ENCODE results near the gene TANC1. TPM values are rescaled to one million over a fixed set of nuclear protein-coding genes. Genes with fewer than 3 reads are reported as not detected.

Gene TANC1
- total RNA-seq, 4 donors from 2014 or later = 34.5 to 125 (median 47.0) TPM

DNA sequence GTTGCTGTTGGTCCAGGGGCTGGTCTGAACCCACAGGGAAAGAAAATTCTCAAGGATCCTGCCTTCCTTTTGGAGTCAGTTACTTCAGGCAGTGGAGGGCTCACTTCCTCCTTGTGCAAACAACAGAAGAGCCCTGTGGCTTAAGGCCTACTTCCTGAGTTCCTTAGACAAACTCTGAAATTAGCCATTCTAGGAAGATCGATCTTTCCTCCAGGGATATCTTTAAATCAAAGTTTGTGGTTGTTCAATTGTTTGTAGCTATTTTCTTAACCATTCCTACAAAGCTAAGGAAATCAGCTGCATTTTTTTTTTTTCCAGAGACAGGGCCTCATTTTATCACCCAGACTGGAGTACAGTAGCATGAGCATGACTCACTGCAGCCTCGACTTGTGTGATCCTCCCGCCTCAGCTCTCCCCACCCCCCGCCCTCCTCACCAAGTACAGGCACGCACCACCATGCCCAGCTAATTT, 156.0 kb downstream of the TANC1 start:
- intact Hi-C loops (cut with DNase I; ENCODE audit: low total_unique reads) (no loop called here), in situ Hi-C loops (cut with MboI; ENCODE audit: low pct_ligation_motif_present in 1 of 4, low pct_unique_long_range_greater_than_20kb in 1 of 4, low sequenced_read_pairs in 3 of 4) (loop anchor here in 1 of 4 donors (5.0 to 10.0 kb wide), 2 partner anchors 90 to 217 kb away; no protein-coding TSS in a partner anchor)
- Histone ChIP-seq H3K27me3 (no peaks in the 10 kb centered on the region), H3K36me3 (no peaks in the 10 kb centered on the region), H3K27ac (peak overlapping the region; percentile 78 to 82 (median 79)), H3K4me1 (peaks cover 12 to 45% (median 27%) of the 10 kb centered on the region in 4 donors), H3K9me3 (no peaks in the 10 kb centered on the region), H3K4me3 (no peak overlapping the region)
- 30 to 31% methylated on average over 2 to 5 of the region's 5 CpGs for WGBS, 2 donors (ENCODE audit: low coverage in 1 of 2)
- DNase-seq = peak; percentile 63
- TF ChIP-seq POLR2A (IDR thresholded peaks at IDR 0.05) (no peak), EP300 (IDR thresholded peaks at IDR 0.05; ENCODE audit: low read depth) (no peak), POLR2AphosphoS5 (IDR thresholded peaks at IDR 0.05) (no peak)

DNA sequence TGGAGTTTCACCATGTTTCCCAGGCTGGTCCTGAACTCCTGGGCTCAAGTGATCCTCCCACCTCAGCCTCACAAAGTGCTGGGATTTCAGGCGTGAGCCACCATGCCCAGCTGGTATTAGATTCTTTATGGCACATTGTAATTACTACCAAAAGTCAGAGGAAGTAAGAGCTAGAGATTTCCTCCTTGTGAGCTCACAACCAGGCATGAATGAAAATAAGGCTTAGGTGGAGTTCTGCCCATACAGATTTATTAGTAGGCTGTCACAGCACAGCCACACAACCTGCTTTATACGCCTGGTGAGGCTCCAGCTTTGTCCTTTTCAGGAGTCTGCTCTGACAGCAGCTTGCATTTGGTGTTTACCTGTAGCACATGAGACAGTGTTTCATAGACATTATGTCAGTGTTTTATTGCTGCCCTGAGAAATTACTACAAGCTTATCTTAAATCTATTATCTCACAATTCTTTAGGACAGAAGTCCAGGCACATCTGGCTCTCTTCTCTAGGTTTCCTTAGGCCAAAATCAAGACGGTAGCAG, 156.6 kb downstream of the TANC1 start:
- Histone ChIP-seq H3K36me3 (no peaks in the 10 kb centered on the region), H3K4me3 (no peak overlapping the region), H3K9me3 (no peaks in the 10 kb centered on the region), H3K27ac (peak overlapping the region; percentile 78 to 82 (median 79)), H3K27me3 (no peaks in the 10 kb centered on the region), H3K4me1 (peaks cover 12 to 48% (median 27%) of the 10 kb centered on the region in 4 donors)
- whole genome bisulfite sequencing, 2 donors (ENCODE audit: low coverage in 1 of 2) = 37 to 50% methylated on average over 1 to 3 of the region's 3 CpGs
- TF ChIP-seq EP300 (IDR thresholded peaks at IDR 0.05; ENCODE audit: low read depth) (no peak), POLR2A (IDR thresholded peaks at IDR 0.05) (peak; percentile 45)
- DNase-seq = peak; percentile 36
- intact Hi-C loops (cut with DNase I; ENCODE audit: low total_unique reads) (no loop called here), in situ Hi-C loops (cut with MboI; ENCODE audit: low pct_ligation_motif_present in 1 of 4, low pct_unique_long_range_greater_than_20kb in 1 of 4, low sequenced_read_pairs in 3 of 4) (loop anchor here in 1 of 4 donors (5.0 to 10.0 kb wide), 2 partner anchors 90 to 218 kb away; no protein-coding TSS in a partner anchor)

DNA sequence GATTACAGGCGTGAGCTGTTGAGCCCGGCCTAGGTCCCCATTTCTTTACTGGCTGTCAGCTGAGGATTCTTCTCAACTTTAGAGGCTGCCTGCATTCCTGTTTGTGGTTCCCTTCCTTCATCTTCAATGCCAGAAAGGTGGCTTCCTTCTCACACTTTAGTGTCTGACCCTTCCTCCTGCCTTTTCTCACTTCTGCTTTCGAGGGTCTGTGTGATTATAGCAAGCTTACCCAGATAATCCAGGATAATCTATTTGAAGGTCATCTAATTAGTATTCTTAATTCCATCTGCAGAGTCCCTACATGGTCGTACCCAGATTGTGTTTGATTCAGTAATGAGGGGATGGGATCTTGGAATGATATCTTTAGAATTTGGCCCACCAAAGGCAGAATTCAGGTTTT, 157.4 kb downstream of the TANC1 start:
- Histone ChIP-seq H3K9me3 (no peaks in the 10 kb centered on the region), H3K27me3 (no peaks in the 10 kb centered on the region), H3K36me3 (no peaks in the 10 kb centered on the region), H3K4me1 (peaks cover 12 to 53% (median 31%) of the 10 kb centered on the region in 4 donors), H3K27ac (peak overlapping the region; percentile 78 to 82 (median 79)), H3K4me3 (no peak overlapping the region)
- in situ Hi-C loops (cut with MboI; ENCODE audit: low pct_ligation_motif_present in 1 of 4, low pct_unique_long_range_greater_than_20kb in 1 of 4, low sequenced_read_pairs in 3 of 4) (loop anchor here in 1 of 4 donors (10.0 kb wide), 1 partner anchor 91 kb away; no protein-coding TSS in a partner anchor), intact Hi-C loops (cut with DNase I; ENCODE audit: low total_unique reads) (no loop called here)
- 64 to 91% methylated on average over 2 to 4 of the region's 4 CpGs for WGBS, 2 donors (ENCODE audit: low coverage in 1 of 2)
- TF ChIP-seq POLR2AphosphoS5 (IDR thresholded peaks at IDR 0.05) = no peak
- TF ChIP-seq EP300 (IDR thresholded peaks at IDR 0.05; ENCODE audit: low read depth) = no peak
- TF ChIP-seq POLR2A (IDR thresholded peaks at IDR 0.05) = no peak
- TF ChIP-seq, protein P1, sequence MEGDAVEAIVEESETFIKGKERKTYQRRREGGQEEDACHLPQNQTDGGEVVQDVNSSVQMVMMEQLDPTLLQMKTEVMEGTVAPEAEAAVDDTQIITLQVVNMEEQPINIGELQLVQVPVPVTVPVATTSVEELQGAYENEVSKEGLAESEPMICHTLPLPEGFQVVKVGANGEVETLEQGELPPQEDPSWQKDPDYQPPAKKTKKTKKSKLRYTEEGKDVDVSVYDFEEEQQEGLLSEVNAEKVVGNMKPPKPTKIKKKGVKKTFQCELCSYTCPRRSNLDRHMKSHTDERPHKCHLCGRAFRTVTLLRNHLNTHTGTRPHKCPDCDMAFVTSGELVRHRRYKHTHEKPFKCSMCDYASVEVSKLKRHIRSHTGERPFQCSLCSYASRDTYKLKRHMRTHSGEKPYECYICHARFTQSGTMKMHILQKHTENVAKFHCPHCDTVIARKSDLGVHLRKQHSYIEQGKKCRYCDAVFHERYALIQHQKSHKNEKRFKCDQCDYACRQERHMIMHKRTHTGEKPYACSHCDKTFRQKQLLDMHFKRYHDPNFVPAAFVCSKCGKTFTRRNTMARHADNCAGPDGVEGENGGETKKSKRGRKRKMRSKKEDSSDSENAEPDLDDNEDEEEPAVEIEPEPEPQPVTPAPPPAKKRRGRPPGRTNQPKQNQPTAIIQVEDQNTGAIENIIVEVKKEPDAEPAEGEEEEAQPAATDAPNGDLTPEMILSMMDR (IDR thresholded peaks at IDR 0.05) = no peak
- no peak for DNase-seq

DNA sequence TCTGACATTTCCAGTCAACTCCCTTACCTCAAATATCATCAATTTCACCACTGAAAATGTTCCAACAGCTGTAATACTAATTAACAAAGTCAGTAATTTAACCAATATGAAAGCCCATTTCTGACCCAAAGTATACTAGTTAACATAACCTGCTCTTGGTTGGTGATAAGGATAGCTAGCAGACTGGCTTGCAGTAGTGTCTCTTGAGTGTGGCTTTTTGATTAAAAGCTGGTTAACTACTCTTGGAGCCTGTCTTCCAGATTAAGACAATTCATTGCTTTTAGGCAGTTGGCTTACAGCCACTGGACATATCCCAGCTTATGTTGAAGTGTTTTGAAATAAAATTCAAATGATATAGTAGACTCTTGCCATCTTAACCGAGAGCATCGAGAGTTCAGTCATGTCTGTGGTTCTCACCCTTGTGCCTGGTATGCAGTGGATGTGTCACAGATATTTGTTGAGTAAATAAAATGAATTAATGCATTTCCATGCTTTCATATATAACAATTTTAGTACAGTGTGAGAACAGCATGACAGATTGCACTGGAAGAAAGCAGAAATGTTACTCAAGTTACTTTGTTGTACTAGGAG, 158.1 kb downstream of the TANC1 start:
- DNase-seq = no peak
- Histone ChIP-seq H3K27ac (peak overlapping the region in 2 of 4 donors; percentile 78 to 80), H3K4me3 (no peak overlapping the region), H3K27me3 (no peaks in the 10 kb centered on the region), H3K9me3 (no peaks in the 10 kb centered on the region), H3K4me1 (peaks cover 16 to 57% (median 35%) of the 10 kb centered on the region in 4 donors), H3K36me3 (no peaks in the 10 kb centered on the region)
- TF ChIP-seq, protein P1 (IDR thresholded peaks at IDR 0.05) = no peak
- TF ChIP-seq POLR2A (IDR thresholded peaks at IDR 0.05) = no peak
- no peak for TF ChIP-seq EP300 (IDR thresholded peaks at IDR 0.05; ENCODE audit: low read depth)
- no peak for TF ChIP-seq POLR2AphosphoS5 (IDR thresholded peaks at IDR 0.05)
- WGBS, 2 donors (ENCODE audit: low coverage in 1 of 2) = 71 to 85% methylated on average over 2 of the region's 2 CpGs
- intact Hi-C loops (cut with DNase I; ENCODE audit: low total_unique reads) (no loop called here), in situ Hi-C loops (cut with MboI; ENCODE audit: low pct_ligation_motif_present in 1 of 4, low pct_unique_long_range_greater_than_20kb in 1 of 4, low sequenced_read_pairs in 3 of 4) (loop anchor here in 1 of 4 donors (10.0 kb wide), 1 partner anchor 92 kb away; no protein-coding TSS in a partner anchor)

DNA sequence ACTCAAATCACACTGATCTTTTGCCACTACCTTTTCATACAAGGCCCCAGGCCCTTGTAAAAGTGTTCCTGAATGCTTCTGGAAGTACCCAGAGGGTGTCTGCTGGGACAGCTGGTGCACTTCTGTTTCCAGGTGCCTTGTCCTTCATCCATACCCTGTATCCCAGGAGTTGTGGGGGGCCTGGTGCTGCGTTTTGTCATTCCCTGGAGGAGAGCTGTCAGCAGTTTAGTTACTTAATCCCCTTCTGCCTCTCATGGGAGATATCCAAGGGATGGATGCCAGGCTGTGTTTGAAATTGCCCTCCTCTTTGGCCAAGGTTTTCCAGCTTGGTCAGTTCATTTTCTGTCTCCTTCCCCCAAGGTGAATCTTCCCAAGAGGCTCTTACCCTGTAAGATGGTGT, 159.8 kb downstream of the TANC1 start:
- no peak overlapping the region for H3K27ac ChIP-seq
- no peak for TF ChIP-seq POLR2AphosphoS5 (IDR thresholded peaks at IDR 0.05)
- H3K4me3 ChIP-seq = no peak overlapping the region
- H3K9me3 ChIP-seq = no peaks in the 10 kb centered on the region
- H3K4me1 ChIP-seq = peaks cover 20 to 59% (median 40%) of the 10 kb centered on the region in 4 donors
- WGBS, 2 donors (ENCODE audit: low coverage in 1 of 2) = 73% methylated on average over 1 of the region's 1 CpG; no CpG with 5 or more reads in 1 of the 2 donors
- H3K27me3 ChIP-seq = no peaks in the 10 kb centered on the region
- no peak for DNase-seq
- intact Hi-C loops (cut with DNase I; ENCODE audit: low total_unique reads) = no loop called here
- in situ Hi-C loops (cut with MboI; ENCODE audit: low pct_ligation_motif_present in 1 of 4, low pct_unique_long_range_greater_than_20kb in 1 of 4, low sequenced_read_pairs in 3 of 4) = loop anchor here in 1 of 4 donors (10.0 kb wide), 1 partner anchor 93 kb away; no protein-coding TSS in a partner anchor
- H3K36me3 ChIP-seq = no peaks in the 10 kb centered on the region

All from transverse colon (tissue), 4 donors.